HG02852 (cell line): Measurements from ENCODE around the gene STAP2.
"Not testable (repeated sequence)": the region's sequence is repeated elsewhere in the genome, so short reads cannot be mapped to it uniquely, and the experiment has no call there.

Experiments
- ATAC-seq: cut with Tn5 transposase; IDR thresholded peaks from one replicate; pipeline ENCODE4 v1.9.1; 2021; ENCODE audit warnings: mild to moderate bottlenecking, moderate library complexity; ENCODE audit not compliant: unreplicated experiment

The STAP2 gene

GRCh38 chr19:4302243-4302640 lies 36.4 kb downstream of the STAP2 start, which contains the start of gene TMIGD2:
TMIGD2 (minus strand) TSS chr19:4302389; CDS start chr19:4302385, 4 bp downstream.
- no peak for ATAC-seq

- ATAC-seq, result no peak
Observed at GRCh38 chr19:4301590-4302242, 36.9 kb downstream of the STAP2 start.

GRCh38 chr19:4300589-4300988 lies 38.0 kb downstream of the STAP2 start:
- no peak for ATAC-seq

GRCh38 chr19:4298810-4299550 lies 39.6 kb downstream of the STAP2 start:
- no peak for ATAC-seq

- no peak for ATAC-seq
Observed at GRCh38 chr19:4297901-4298809, 40.5 kb downstream of the STAP2 start.

- ATAC-seq, result no peak
Observed at GRCh38 chr19:4295972-4296771, 42.5 kb downstream of the STAP2 start.

- ATAC-seq, result no peak
Observed at GRCh38 chr19:4294389-4294788, 44.2 kb downstream of the STAP2 start.

GRCh38 chr19:4292515-4292914 lies 46.1 kb downstream of the STAP2 start:
- no peak for ATAC-seq

GRCh38 chr19:4291184-4291732 lies 47.4 kb downstream of the STAP2 start:
- no peak for ATAC-seq

GRCh38 chr19:4288091-4288777 lies 50.4 kb downstream of the STAP2 start:
- ATAC-seq, result no peak

GRCh38 chr19:4286141-4286540 lies 52.5 kb downstream of the STAP2 start:
- ATAC-seq, result not testable (repeated sequence)

- ATAC-seq, result no peak
Observed at GRCh38 chr19:4284974-4285373, 53.7 kb downstream of the STAP2 start.

- no peak for ATAC-seq
Observed at GRCh38 chr19:4284176-4284958, 54.3 kb downstream of the STAP2 start.

- ATAC-seq, result no peak
Observed at GRCh38 chr19:4279530-4280422, 58.9 kb downstream of the STAP2 start.

- no peak for ATAC-seq
Observed at GRCh38 chr19:4279267-4279529, 59.4 kb downstream of the STAP2 start.

GRCh38 chr19:4278419-4279266 lies 60.0 kb downstream of the STAP2 start, which contains the start of gene SHD:
SHD (plus strand) TSS chr19:4279266; CDS start chr19:4280064, 798 bp downstream.
- no peak for ATAC-seq

- ATAC-seq, result no peak
Observed at GRCh38 chr19:4278010-4278409, 60.6 kb downstream of the STAP2 start.
